Lung (tissue), 12 donors: ENCODE data around the gene EPHB2. TPM values are rescaled to one million over a fixed set of nuclear protein-coding genes. Genes with fewer than 3 reads are reported as not detected.

Experiments used
- ATAC-seq: fragments of 200-7000 bp; cut with Tn5 transposase; one replicate; pipeline ENCODE4 v1.9.1; 2020; ENCODE audit warnings: moderate number of reproducible peaks; ENCODE audit not compliant: insufficient read depth, low FRiP score
- DNase-seq, 3 donors: peaks; one replicate each; pipeline ENCODE4 v3.0.0-alpha.2; 2013 to 2017
- H3K27ac ChIP-seq, 2 donors: one replicate each; pipeline ENCODE4 v1.5.1; 2013; ENCODE audit warnings: mild to moderate bottlenecking in 2 of 2, moderate library complexity in 2 of 2, control low read depth in 1 of 2, inconsistent platforms in 1 of 2, low read depth in 1 of 2, low read length in 1 of 2
- H3K27me3 ChIP-seq, 3 donors: one replicate each; pipeline ENCODE4 v1.5.1; 2013; ENCODE audit warnings: low read length in 2 of 3; ENCODE audit not compliant: control insufficient read depth in 3 of 3, insufficient read depth in 3 of 3
- H3K36me3 ChIP-seq, 4 donors: one replicate each; pipeline ENCODE4 v1.5.1; 2013; ENCODE audit warnings: low read length in 4 of 4, mild to moderate bottlenecking in 1 of 4, moderate library complexity in 1 of 4; ENCODE audit not compliant: control insufficient read depth in 4 of 4, insufficient read depth in 4 of 4
- H3K4me1 ChIP-seq, 5 donors: one replicate each; pipeline ENCODE4 v1.5.1; 2013; ENCODE audit warnings: low read length in 5 of 5, mild to moderate bottlenecking in 2 of 5, moderate library complexity in 1 of 5; ENCODE audit not compliant: control insufficient read depth in 5 of 5, insufficient read depth in 5 of 5
- H3K4me3 ChIP-seq: one replicate; pipeline ENCODE4 v1.5.1; 2013; ENCODE audit warnings: mild to moderate bottlenecking, control low read depth, moderate library complexity
- H3K9ac ChIP-seq, 2 donors: one replicate each; pipeline ENCODE4 v1.5.1; 2013; ENCODE audit warnings: low read length in 2 of 2, control low read depth in 1 of 2; ENCODE audit not compliant: insufficient read depth in 1 of 2
- H3K9me3 ChIP-seq, 4 donors: one replicate each; pipeline ENCODE4 v1.5.1; 2013; ENCODE audit warnings: low read length in 3 of 4, mild to moderate bottlenecking in 1 of 4, moderate library complexity in 1 of 4; ENCODE audit not compliant: control insufficient read depth in 4 of 4, insufficient read depth in 3 of 4
- CTCF ChIP-seq: IDR thresholded peaks from 2 replicates; pipeline ENCODE4 v1.5.1; 2012; ENCODE audit warnings: mild to moderate bottlenecking; ENCODE audit errors: control extremely low read depth, extremely low read depth
- WGBS, 2 donors: extraction: QIAGEN DNeasy Blood & Tissue Kit; methylation state at CpG; one replicate each; pipeline ENCODE4 v1.1.7; 2013; 5-methylcytosine and 5-hydroxymethylcytosine counted together
- polyA plus RNA-seq, 2 donors: library from polyadenylated mRNA; stranded (reverse); fragments of 200-250 nt; gene quantifications; one replicate each; pipeline ENCODE4 v1.2.1, GENCODE V29; 2013
- total RNA-seq, 2 donors: library from RNA; depleted of rRNA in 1 of 2; stranded (reverse); fragments of >200 nt in 1 of 2; gene quantifications; one replicate each; pipeline ENCODE4 v1.2.1, GENCODE V29; 2014 to 2021
- donor health status: control.
- donor health status: control.
- donor health status: Bipolar disorder and iron deficiency.
- donor health status: healthy.
- donor health status: DM: yes; HTN: yes; CAD: no.

Gene EPHB2
- total and polyA plus RNA-seq, 4 donors, result 1.2 to 8.5 (median 5.8) TPM

GRCh38 chr1:22966309-22966708, 255.7 kb downstream of the EPHB2 start:
- Histone ChIP-seq H3K27me3 (peaks cover 0 to 7% (median 0%) of the 10 kb centered on the region in 3 donors), H3K36me3 (no peaks in the 10 kb centered on the region)
- 80 to 81% methylated on average over 5 of the region's 5 CpGs for WGBS, 2 donors

GRCh38 chr1:22967833-22968232, 257.2 kb downstream of the EPHB2 start:
- DNase-seq, result no peak
- H3K36me3 ChIP-seq, result no peaks in the 10 kb centered on the region
- H3K4me1 ChIP-seq, result no peaks in the 10 kb centered on the region
- H3K27me3 ChIP-seq, result peaks cover 0 to 12% (median 0%) of the 10 kb centered on the region in 3 donors
- no peak for TF ChIP-seq CTCF
- WGBS, 2 donors, result 41 to 51% methylated on average over 2 of the region's 2 CpGs
- no peak for ATAC-seq
- no peak overlapping the region for H3K27ac ChIP-seq
- H3K4me3 ChIP-seq, result no peak overlapping the region
- H3K9ac ChIP-seq, result no peak overlapping the region
- peaks cover 0 to 7% (median 2%) of the 10 kb centered on the region in 4 donors for H3K9me3 ChIP-seq

More at GRCh38 chr1:22966309-22966708, 255.7 kb downstream of the EPHB2 start:
- no peak overlapping the region for H3K4me3 ChIP-seq
- H3K9ac ChIP-seq, result no peak overlapping the region
- ATAC-seq (no peak), DNase-seq (no peak)
- H3K9me3 ChIP-seq, result peaks cover 0 to 7% (median 2%) of the 10 kb centered on the region in 4 donors
- H3K4me1 ChIP-seq, result no peaks in the 10 kb centered on the region
- TF ChIP-seq CTCF, result no peak
- H3K27ac ChIP-seq, result no peak overlapping the region

GRCh38 chr1:22969304-22969709, 258.7 kb downstream of the EPHB2 start:
- DNase-seq, result peak; percentile 70 to 93 (median 86)
- WGBS, 2 donors, result 5 to 6% methylated on average over 5 of the region's 5 CpGs

More at GRCh38 chr1:22969304-22969709, 258.7 kb downstream of the EPHB2 start:
- Histone ChIP-seq H3K9me3 (peaks cover 0 to 7% (median 2%) of the 10 kb centered on the region in 4 donors), H3K27ac (no peak overlapping the region), H3K9ac (no peak overlapping the region), H3K4me3 (no peak overlapping the region), H3K27me3 (peaks cover 0 to 16% (median 0%) of the 10 kb centered on the region in 3 donors), H3K36me3 (no peaks in the 10 kb centered on the region), H3K4me1 (no peaks in the 10 kb centered on the region)
- ATAC-seq, result no peak
- no peak for TF ChIP-seq CTCF
